Measurements from ENCODE around the gene THSD4. TPM values are rescaled to one million over a fixed set of nuclear protein-coding genes. Genes with fewer than 3 reads are reported as not detected.

THSD4 gene
- total and polyA plus RNA-seq, 8 donors: 15.7 to 43.3 (median 19.1) TPM

- no peak for ATAC-seq
- intact Hi-C loops (cut with DNase I): no loop called here
- no peaks in the 10 kb centered on the region for H3K27me3 ChIP-seq
- H3K36me3 ChIP-seq: no peaks in the 10 kb centered on the region
- no peaks in the 10 kb centered on the region for H3K4me1 ChIP-seq
- no peaks in the 10 kb centered on the region for H3K9me3 ChIP-seq
- no peak overlapping the region for H3K4me3 ChIP-seq
- H3K27ac ChIP-seq: no peak overlapping the region
- no peak for DNase-seq
- TF ChIP-seq CTCF (IDR thresholded peaks at IDR 0.05): no peak
Measured at GRCh38 chr15:71105444-71105843, 9.8 kb upstream of the THSD4 start.

GRCh38 chr15:71106802-71107500, 8.3 kb upstream of the THSD4 start:
- H3K9me3 ChIP-seq: no peaks in the 10 kb centered on the region
- intact Hi-C loops (cut with DNase I): no loop called here

GRCh38 chr15:71107501-71107815, 7.8 kb upstream of the THSD4 start:
- no peaks in the 10 kb centered on the region for H3K27me3 ChIP-seq
- H3K4me1 ChIP-seq: no peaks in the 10 kb centered on the region
- H3K4me3 ChIP-seq: no peak overlapping the region
- DNase-seq (no peak), ATAC-seq (no peak)
- H3K27ac ChIP-seq: no peak overlapping the region
- H3K36me3 ChIP-seq: no peaks in the 10 kb centered on the region
- no peaks in the 10 kb centered on the region for H3K9me3 ChIP-seq
- intact Hi-C loops (cut with DNase I): no loop called here
- no peak for TF ChIP-seq CTCF (IDR thresholded peaks at IDR 0.05)

More at GRCh38 chr15:71106802-71107500, 8.3 kb upstream of the THSD4 start:
- TF ChIP-seq CTCF (IDR thresholded peaks at IDR 0.05): no peak
- no peaks in the 10 kb centered on the region for H3K36me3 ChIP-seq
- H3K27me3 ChIP-seq: no peaks in the 10 kb centered on the region
- DNase-seq: no peak
- ATAC-seq: no peak
- H3K27ac ChIP-seq: no peak overlapping the region
- H3K4me3 ChIP-seq: no peak overlapping the region
- no peaks in the 10 kb centered on the region for H3K4me1 ChIP-seq

GRCh38 chr15:71109130-71109529, 6.1 kb upstream of the THSD4 start:
- no peaks in the 10 kb centered on the region for H3K36me3 ChIP-seq
- intact Hi-C loops (cut with DNase I): no loop called here
- TF ChIP-seq CTCF (IDR thresholded peaks at IDR 0.05): no peak
- DNase-seq (no peak), ATAC-seq (no peak)
- peaks cover 0 to 1% of the 10 kb centered on the region in 2 donors for H3K27me3 ChIP-seq
- H3K4me1 ChIP-seq: no peaks in the 10 kb centered on the region
- no peak overlapping the region for H3K27ac ChIP-seq
- no peaks in the 10 kb centered on the region for H3K9me3 ChIP-seq
- no peak overlapping the region for H3K4me3 ChIP-seq

- no peaks in the 10 kb centered on the region for H3K36me3 ChIP-seq
- no peak for DNase-seq
- no peak for ATAC-seq
- no peak overlapping the region for H3K27ac ChIP-seq
- H3K4me1 ChIP-seq: peaks cover 0 to 4% of the 10 kb centered on the region in 2 donors
- no peak for TF ChIP-seq CTCF (IDR thresholded peaks at IDR 0.05)
- no peak overlapping the region for H3K4me3 ChIP-seq
- H3K27me3 ChIP-seq: peaks cover 0 to 9% of the 10 kb centered on the region in 2 donors
- no peaks in the 10 kb centered on the region for H3K9me3 ChIP-seq
- intact Hi-C loops (cut with DNase I): no loop called here
Measured at GRCh38 chr15:71109905-71110304, 5.4 kb upstream of the THSD4 start.
